Naive B cell (primary cell): Measurements from ENCODE around the gene ZNF554. TPM values are rescaled to one million over a fixed set of nuclear protein-coding genes. Genes with fewer than 3 reads are reported as not detected.
A peak's percentile ranks its signal among the peaks of the same experiment; 100 is the strongest.
"Not testable (repeated sequence)": the region's sequence is repeated elsewhere in the genome, so short reads cannot be mapped to it uniquely, and the experiment has no call there.

Experiments used
- ATAC-seq, 2 donors: fragments of 150-1000 bp; cut with Tn5 transposase; 2 replicates each; pipeline ENCODE4 v1.10.0; 2021; ENCODE audit warnings: low read depth in 2 of 2, mild to moderate bottlenecking in 2 of 2, moderate library complexity in 2 of 2
- DNase-seq: peaks from one replicate; pipeline ENCODE4 v3.0.0; 2022
- H3K27ac Mint-ChIP-seq, 6 donors: one replicate each; pipeline ENCODE4 v1.8.0; 2020 to 2022; ENCODE audit warnings: mild to moderate bottlenecking in 6 of 6, mixed read lengths in 6 of 6, moderate library complexity in 5 of 6, inconsistent platforms in 2 of 6
- H3K27me3 Mint-ChIP-seq, 3 donors: one replicate each; pipeline ENCODE4 v1.8.0; 2021 to 2022; ENCODE audit warnings: mixed read lengths in 3 of 3, mild to moderate bottlenecking in 1 of 3
- H3K36me3 Mint-ChIP-seq, 2 donors: one replicate each; pipeline ENCODE4 v1.8.0; 2020 to 2022; ENCODE audit warnings: mixed read lengths in 2 of 2, inconsistent platforms in 1 of 2, mild to moderate bottlenecking in 1 of 2
- H3K4me1 Mint-ChIP-seq, 3 donors: one replicate each; pipeline ENCODE4 v1.8.0; 2020 to 2022; ENCODE audit warnings: mixed read lengths in 3 of 3, inconsistent platforms in 1 of 3, mild to moderate bottlenecking in 1 of 3, moderate library complexity in 1 of 3
- H3K4me3 Mint-ChIP-seq, 8 donors: one replicate each; pipeline ENCODE4 v1.8.0; 2020 to 2022; ENCODE audit warnings: mild to moderate bottlenecking in 8 of 8, mixed read lengths in 8 of 8, moderate library complexity in 8 of 8, inconsistent platforms in 2 of 8
- H3K9me3 Mint-ChIP-seq, 7 donors: one replicate each; pipeline ENCODE4 v1.8.0; 2020 to 2022; ENCODE audit warnings: mixed read lengths in 7 of 7, mild to moderate bottlenecking in 5 of 7, inconsistent platforms in 2 of 7, moderate library complexity in 1 of 7
- polyA plus RNA-seq, 6 donors: library from polyadenylated mRNA; unstranded; fragments of 300-500 nt; fragmentation: Illumina TruSeq; gene quantifications; one replicate each; pipeline ENCODE4 v1.2.3, GENCODE V29; 2021; ENCODE audit warnings: low read depth in 6 of 6

ZNF554 gene
- polyA plus RNA-seq, 6 donors from 2014 or later = 0.70 to 6.3 (median 3.0) TPM

DNA sequence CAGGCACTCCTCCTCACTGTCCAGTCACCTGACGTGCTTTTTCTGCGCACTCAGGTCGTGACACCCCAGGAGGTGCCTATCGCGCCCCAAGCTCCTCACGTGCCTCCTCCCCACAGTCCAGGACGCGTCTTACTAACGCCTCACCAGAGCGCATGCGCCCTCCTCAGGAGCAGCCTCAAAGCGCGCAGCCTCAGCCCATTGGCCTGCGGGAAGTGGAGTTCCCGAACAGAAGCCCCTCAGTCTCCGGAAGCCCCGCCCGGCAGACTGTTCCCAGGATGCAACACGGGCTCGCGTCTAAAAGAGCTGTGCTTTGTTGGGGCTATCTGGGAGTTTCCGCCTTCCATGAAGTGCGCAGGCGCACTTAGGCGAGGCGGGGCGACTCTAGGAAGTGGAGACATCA is 39.2 kb downstream of the ZNF554 start:
- Mint-ChIP-seq H3K4me1 (peaks cover 0 to 9% (median 2%) of the 10 kb centered on the region in 3 donors), H3K27me3 (peaks cover 0 to 4% (median 0%) of the 10 kb centered on the region in 3 donors), H3K27ac (peak overlapping the region in 1 of 6 donors; percentile 77), H3K4me3 (no peak overlapping the region), H3K36me3 (peaks cover 20 to 22% of the 10 kb centered on the region in 2 donors), H3K9me3 (peaks cover 4 to 17% (median 11%) of the 10 kb centered on the region in 7 donors)
- DNase-seq (no peak), ATAC-seq (no peak)

- Mint-ChIP-seq H3K36me3 (no peaks in the 10 kb centered on the region), H3K9me3 (peaks cover 0 to 3% (median 0%) of the 10 kb centered on the region in 7 donors), H3K27ac (peak overlapping the region in 1 of 6 donors; percentile 58), H3K4me1 (peaks cover 0 to 9% (median 0%) of the 10 kb centered on the region in 3 donors), H3K27me3 (peaks cover 0 to 8% (median 0%) of the 10 kb centered on the region in 3 donors), H3K4me3 (no peak overlapping the region)
- DNase-seq (no peak), ATAC-seq (no peak)
Observed at GRCh38 chr19:2863816-2864215, 44.1 kb downstream of the ZNF554 start.

GRCh38 chr19:2865334-2866100 is 45.8 kb downstream of the ZNF554 start:
- peaks cover 0 to 3% (median 0%) of the 10 kb centered on the region in 7 donors for H3K9me3 Mint-ChIP-seq
- no peak for DNase-seq
- peaks cover 0 to 9% (median 0%) of the 10 kb centered on the region in 3 donors for H3K4me1 Mint-ChIP-seq
- H3K36me3 Mint-ChIP-seq = no peaks in the 10 kb centered on the region
- no peak overlapping the region for H3K27ac Mint-ChIP-seq
- ATAC-seq = no peak
- peaks cover 0 to 8% (median 0%) of the 10 kb centered on the region in 3 donors for H3K27me3 Mint-ChIP-seq
- no peak overlapping the region for H3K4me3 Mint-ChIP-seq

DNA sequence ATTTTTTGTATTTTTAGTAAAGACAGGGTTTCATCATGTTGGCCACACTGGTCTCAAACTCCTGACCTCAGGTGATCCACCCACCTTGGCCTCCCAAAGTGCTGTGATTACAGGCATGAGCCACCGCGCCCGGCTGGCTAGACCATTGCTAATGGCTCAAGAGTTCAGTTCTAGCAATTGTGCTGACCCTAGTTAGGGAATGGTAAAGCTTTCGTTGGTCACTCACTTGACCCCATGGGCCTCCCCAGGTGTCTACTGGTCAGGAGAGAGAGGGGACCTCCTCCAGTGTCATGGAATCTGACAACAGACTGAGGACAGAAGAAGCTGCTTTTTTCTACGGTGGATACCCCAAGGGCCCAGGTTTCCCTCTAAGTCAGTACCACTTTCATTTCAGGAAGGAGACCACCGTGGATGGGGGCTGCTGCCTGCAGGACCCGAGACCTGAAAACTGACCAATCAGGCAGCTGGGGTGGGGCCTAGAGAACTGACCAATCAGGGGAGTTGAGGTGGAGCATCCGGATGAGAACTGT is 46.9 kb downstream of the ZNF554 start:
- DNase-seq = no peak
- no peak overlapping the region for H3K4me3 Mint-ChIP-seq
- no peak overlapping the region for H3K27ac Mint-ChIP-seq
- no peaks in the 10 kb centered on the region for H3K36me3 Mint-ChIP-seq
- H3K9me3 Mint-ChIP-seq = peaks cover 0 to 3% (median 0%) of the 10 kb centered on the region in 7 donors
- H3K4me1 Mint-ChIP-seq = peaks cover 0 to 9% (median 2%) of the 10 kb centered on the region in 3 donors
- H3K27me3 Mint-ChIP-seq = peaks cover 0 to 8% (median 0%) of the 10 kb centered on the region in 3 donors
- no peak for ATAC-seq

- peak within 1 kb of the TSS in 2 of 6 donors; percentile 47 to 64 for H3K27ac Mint-ChIP-seq
- peaks cover 0 to 8% (median 0%) of the 10 kb centered on the region in 3 donors for H3K27me3 Mint-ChIP-seq
- DNase-seq (no peak), ATAC-seq (no peak)
- H3K4me1 Mint-ChIP-seq = peaks cover 0 to 11% (median 5%) of the 10 kb centered on the region in 3 donors
- no peak within 1 kb of the TSS for H3K4me3 Mint-ChIP-seq
- H3K9me3 Mint-ChIP-seq = peaks cover 0 to 3% (median 0%) of the 10 kb centered on the region in 7 donors
- no peaks in the 10 kb centered on the region for H3K36me3 Mint-ChIP-seq
Observed at GRCh38 chr19:2867025-2867991, 47.6 kb downstream of the ZNF554 start, which contains the start of gene ZNF556. ZNF556 (plus strand) TSS chr19:2867335; CDS start chr19:2867422, 87 bp downstream.

GRCh38 chr19:2869618-2870017 is 50.0 kb downstream of the ZNF554 start:
- Mint-ChIP-seq H3K27ac (peak overlapping the region in 2 of 6 donors; percentile 11 to 20), H3K36me3 (no peaks in the 10 kb centered on the region), H3K4me3 (peak overlapping the region in 1 of 8 donors; percentile 44), H3K27me3 (no peaks in the 10 kb centered on the region), H3K9me3 (peaks cover 0 to 3% (median 0%) of the 10 kb centered on the region in 7 donors), H3K4me1 (peaks cover 0 to 8% (median 5%) of the 10 kb centered on the region in 3 donors)
- DNase-seq = no peak
- no peak for ATAC-seq

DNA sequence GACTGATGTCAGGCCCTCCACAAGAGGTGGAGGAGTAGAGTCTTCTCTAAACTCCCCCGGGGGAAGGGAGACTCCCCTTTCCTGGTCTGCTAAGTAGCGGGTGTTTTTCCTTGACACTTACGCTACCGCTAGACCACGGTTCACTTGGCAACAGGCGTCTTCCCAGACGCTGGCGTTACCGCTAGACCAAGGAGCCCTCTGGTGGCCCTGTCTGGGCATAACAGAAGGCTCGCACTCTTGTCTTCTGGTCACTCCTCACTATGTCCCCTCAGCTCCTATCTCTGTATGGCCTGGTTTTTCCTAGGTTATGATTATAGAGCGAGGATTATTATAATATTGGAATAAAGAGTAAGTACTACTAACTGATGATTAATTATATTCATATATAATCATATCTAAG is 52.5 kb downstream of the ZNF554 start:
- DNase-seq, H3K4me1 Mint-ChIP-seq, H3K4me3 Mint-ChIP-seq, H3K27me3 Mint-ChIP-seq, ATAC-seq, H3K36me3 Mint-ChIP-seq: not testable (repeated sequence)
- peak overlapping the region in 1 of 6 donors; percentile 24 for H3K27ac Mint-ChIP-seq
- H3K9me3 Mint-ChIP-seq = peaks cover 0 to 16% (median 8%) of the 10 kb centered on the region in 7 donors

GRCh38 chr19:2877398-2878331 is 58.0 kb downstream of the ZNF554 start:
- H3K4me3 Mint-ChIP-seq = peak overlapping the region in 1 of 8 donors; percentile 10
- H3K9me3 Mint-ChIP-seq = peaks cover 0 to 33% (median 19%) of the 10 kb centered on the region in 7 donors
- H3K36me3 Mint-ChIP-seq = no peaks in the 10 kb centered on the region

GRCh38 chr19:2883686-2884439 is 64.2 kb downstream of the ZNF554 start:
- ATAC-seq (no peak), DNase-seq (no peak)
- Mint-ChIP-seq H3K4me3 (no peak overlapping the region), H3K27ac (no peak overlapping the region), H3K9me3 (peaks cover 0 to 4% (median 3%) of the 10 kb centered on the region in 7 donors), H3K27me3 (peaks cover 0 to 5% (median 4%) of the 10 kb centered on the region in 3 donors), H3K4me1 (peaks cover 9 to 15% (median 11%) of the 10 kb centered on the region in 3 donors), H3K36me3 (no peaks in the 10 kb centered on the region)

More at GRCh38 chr19:2877398-2878331, 58.0 kb downstream of the ZNF554 start:
- H3K27ac Mint-ChIP-seq = peak overlapping the region in 2 of 6 donors; percentile 49 to 80
- DNase-seq = no peak
- H3K4me1 Mint-ChIP-seq = no peaks in the 10 kb centered on the region
- no peaks in the 10 kb centered on the region for H3K27me3 Mint-ChIP-seq
- no peak for ATAC-seq

DNA sequence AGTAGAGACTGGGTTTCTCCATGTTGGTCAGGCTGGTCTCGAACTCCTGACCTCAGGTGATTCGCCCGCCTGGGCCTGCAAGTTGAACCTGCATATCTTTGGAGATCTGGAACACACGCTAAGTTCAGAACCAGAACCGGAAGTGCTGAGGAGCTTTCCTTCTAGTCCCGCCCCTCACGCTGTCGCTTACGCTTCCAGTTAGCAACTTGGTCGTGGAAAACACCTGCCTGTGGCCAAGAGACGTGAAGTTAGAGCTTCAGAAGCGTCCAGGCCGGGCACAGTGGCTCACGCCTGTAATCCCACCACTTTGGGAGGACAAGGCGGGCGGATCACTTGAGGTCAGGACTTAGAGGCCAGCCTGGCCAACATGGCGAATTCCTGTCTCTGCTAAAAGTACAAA is 66.1 kb downstream of the ZNF554 start:
- H3K4me1 Mint-ChIP-seq = peaks cover 11 to 18% (median 16%) of the 10 kb centered on the region in 3 donors
- peaks cover 0 to 5% (median 4%) of the 10 kb centered on the region in 3 donors for H3K27me3 Mint-ChIP-seq
- H3K4me3 Mint-ChIP-seq = no peak overlapping the region
- H3K9me3 Mint-ChIP-seq = peaks cover 0 to 2% (median 0%) of the 10 kb centered on the region in 7 donors
- peak overlapping the region in 1 of 6 donors; percentile 64 for H3K27ac Mint-ChIP-seq
- DNase-seq (no peak), ATAC-seq (no peak)
- H3K36me3 Mint-ChIP-seq = no peaks in the 10 kb centered on the region
